ENCODE results near the gene MTURN. TPM values are rescaled to one million over a fixed set of nuclear protein-coding genes. Genes with fewer than 3 reads are reported as not detected.

MTURN gene
- total and polyA plus RNA-seq, 9 of the 15 experiments (the other 6 are each of a cell fraction or from before 2014, with no cell fraction given), result 0.94 to 14.8 (median 6.4) TPM

DNA sequence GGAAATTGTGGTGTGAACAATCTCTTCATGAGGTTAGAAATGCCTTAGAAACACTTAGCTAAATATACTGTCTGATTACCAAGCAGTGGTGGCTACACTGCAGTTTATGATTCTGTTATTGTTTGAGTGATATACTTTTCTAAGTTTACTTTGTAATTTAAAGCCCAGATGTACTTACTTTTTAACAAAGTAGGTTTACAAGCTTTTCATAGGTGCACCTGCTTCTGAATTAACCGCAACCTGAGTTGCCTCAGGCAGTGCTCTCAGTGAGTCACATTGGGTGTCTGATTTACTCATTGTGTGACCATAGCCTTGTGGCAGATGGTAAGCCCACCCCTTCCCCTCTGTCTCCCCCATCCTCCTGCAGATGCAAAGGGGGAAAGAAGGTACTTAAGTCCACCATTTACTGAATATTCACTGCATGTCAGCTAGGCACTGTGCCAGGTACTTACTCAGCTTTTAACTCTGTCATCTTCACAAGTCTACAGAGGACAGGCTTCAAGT, 9.0 kb downstream of the MTURN start:
- CTCF ChIA-PET (ENCODE audit: low intra/inter-chr PET ratio), result interaction anchor here (0.8 kb wide), 1 partner anchor 81 kb away, joined by 3 read pairs; no protein-coding TSS in a partner anchor
- Histone ChIP-seq H3K79me2 (ENCODE audit: control insufficient read depth, insufficient read depth, low read length) (no peaks in the 10 kb centered on the region; the same call in 2 of the 3 replicates), H2AFZ (ENCODE audit: low read depth, low read length) (no peak overlapping the region), H4K20me1 (replicated peaks; ENCODE audit: control insufficient read depth, insufficient read depth, low read length) (no peaks in the 10 kb centered on the region), H3K4me3 (no peak overlapping the region), H3K4me2 (ENCODE audit: insufficient read depth, low read length) (no peak overlapping the region), H3K9ac (ENCODE audit: insufficient read depth in 1 of 2, low read depth in 2 of 2, low read length in 2 of 2) (no peak overlapping the region), H3K36me3 (ENCODE audit: control insufficient read depth, insufficient read depth, low read length) (no peaks in the 10 kb centered on the region), H3K9me1 (ENCODE audit: control insufficient read depth, insufficient read depth, low read length) (no peaks in the 10 kb centered on the region), H3K27ac (ENCODE audit: extremely low read depth, low read depth, low read length) (no peak overlapping the region), H3K9me3 (replicated peaks; ENCODE audit: control insufficient read depth, insufficient read depth, low read depth, low read length) (no peaks in the 10 kb centered on the region), H3K4me1 (replicated peaks in 1 of 2; ENCODE audit: control insufficient read depth in 2 of 2, insufficient read depth in 2 of 2, low read length in 2 of 2) (peaks cover 7 to 54% of the 10 kb centered on the region in 2 experiments; a peak in 4 of 5 replicates), H3K27me3 (ENCODE audit: control insufficient read depth in 2 of 2, insufficient read depth in 2 of 2, low read length in 2 of 2) (no peaks in the 10 kb centered on the region)
- ATAC-seq, result no peak
- WGBS (ENCODE audit: insufficient coverage, low coverage, missing lambda C conversion rate), result 88% methylated on average over 1 of the region's 1 CpG
- in situ Hi-C loops (cut with MboI) (no loop called here), intact Hi-C loops (cut with micrococcal nuclease) (no loop called here)
- POLR2A ChIA-PET, result interaction anchor here (0.6 to 1.0 kb wide), 2 partner anchors 23 to 25 kb away, joined by 3 read pairs; no protein-coding TSS in a partner anchor
- DNase-seq (ENCODE audit: extremely low read depth in 1 of 4, low spot score in 3 of 4), result peak in 1 of 4 experiments; percentile 47
- TF ChIP-seq NFIC (IDR thresholded peaks at IDR 0.05), result peak; percentile 86
- no peak for TF ChIP-seq TRIM24 (IDR thresholded peaks at IDR 0.05)
- FAIRE-seq, result peak; percentile 29
- no TSS peak for BruUV-seq (replicated peaks)

DNA sequence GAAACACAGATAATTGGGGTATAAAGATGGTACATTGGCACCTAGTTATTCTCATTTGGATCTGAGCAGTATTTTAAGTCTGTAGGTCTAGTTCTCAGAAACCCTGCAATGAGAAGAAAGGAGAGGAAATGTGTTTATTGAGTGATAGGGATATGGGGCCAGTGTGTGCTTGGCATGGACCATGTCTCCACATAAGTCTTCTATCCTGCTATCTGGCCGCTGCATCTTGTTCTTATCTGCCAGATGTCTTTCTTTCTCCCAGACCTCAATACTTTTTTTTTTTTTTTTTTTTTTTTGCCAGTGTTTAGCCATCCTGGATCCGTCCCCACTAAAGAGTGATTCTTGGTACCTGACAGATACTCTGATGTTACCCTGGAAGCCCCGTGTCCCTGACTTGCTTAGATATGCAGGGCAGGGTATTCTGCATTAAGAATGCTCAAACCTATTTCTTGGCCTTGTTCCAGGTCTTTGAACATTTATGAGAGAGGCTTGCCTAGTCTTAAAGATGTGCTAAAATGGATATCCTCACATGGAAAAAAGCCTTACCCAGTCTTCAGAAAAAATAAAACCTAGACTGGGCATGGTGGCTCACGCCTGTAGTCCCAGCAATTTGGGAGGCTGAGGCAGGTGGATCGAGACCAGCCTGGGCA, 10.0 kb downstream of the MTURN start:
- H3K9ac ChIP-seq (ENCODE audit: insufficient read depth in 1 of 2, low read depth in 2 of 2, low read length in 2 of 2), result no peak overlapping the region
- peak overlapping the region; percentile 43; the same call in 1 of the 2 replicates for H3K4me2 ChIP-seq (ENCODE audit: insufficient read depth, low read length)
- DNase-seq (ENCODE audit: extremely low read depth in 1 of 4, low spot score in 3 of 4) (peak in 3 of 4 experiments; percentile 49 to 53 (median 49)), FAIRE-seq (no peak), ATAC-seq (no peak)
- no peaks in the 10 kb centered on the region; the same call in 2 of the 3 replicates for H3K36me3 ChIP-seq (ENCODE audit: control insufficient read depth, insufficient read depth, low read length)
- CTCF ChIA-PET (ENCODE audit: low intra/inter-chr PET ratio), result no interaction called here
- H3K27me3 ChIP-seq (ENCODE audit: control insufficient read depth in 2 of 2, insufficient read depth in 2 of 2, low read length in 2 of 2), result no peaks in the 10 kb centered on the region
- intact Hi-C loops (cut with micrococcal nuclease) (no loop called here), in situ Hi-C loops (cut with MboI) (no loop called here)
- H2AFZ ChIP-seq (ENCODE audit: low read depth, low read length), result no peak overlapping the region
- H3K9me1 ChIP-seq (ENCODE audit: control insufficient read depth, insufficient read depth, low read length), result no peaks in the 10 kb centered on the region
- no peak overlapping the region for H3K27ac ChIP-seq (ENCODE audit: extremely low read depth, low read depth, low read length)
- no peaks in the 10 kb centered on the region for H4K20me1 ChIP-seq (replicated peaks; ENCODE audit: control insufficient read depth, insufficient read depth, low read length)
- WGBS (ENCODE audit: insufficient coverage, low coverage, missing lambda C conversion rate), result 48% methylated on average over 5 of the region's 5 CpGs
- H3K4me1 ChIP-seq (replicated peaks in 1 of 2; ENCODE audit: control insufficient read depth in 2 of 2, insufficient read depth in 2 of 2, low read length in 2 of 2), result peaks cover 12 to 63% of the 10 kb centered on the region in 2 experiments; a peak in 4 of 5 replicates
- no peaks in the 10 kb centered on the region; the same call in 2 of the 3 replicates for H3K79me2 ChIP-seq (ENCODE audit: control insufficient read depth, insufficient read depth, low read length)
- POLR2A ChIA-PET, result interaction anchor here (0.6 to 1.3 kb wide), 3 partner anchors 8 to 116 kb away, joined by 3 to 6 read pairs (median 4); no protein-coding TSS in a partner anchor
- no peak overlapping the region for H3K4me3 ChIP-seq
- no peaks in the 10 kb centered on the region for H3K9me3 ChIP-seq (replicated peaks; ENCODE audit: control insufficient read depth, insufficient read depth, low read depth, low read length)
- no TSS peak for BruUV-seq (replicated peaks)
- TF ChIP-seq ARID1B (IDR thresholded peaks at IDR 0.05) (peak; percentile 55), TRIM28 (IDR thresholded peaks at IDR 0.05) (no peak), NFIC (IDR thresholded peaks at IDR 0.05) (peak; percentile 88), ZFPM2 (CRISPR knock-in tag; IDR thresholded peaks at IDR 0.05) (no peak), TAL1 (IDR thresholded peaks at IDR 0.05) (peak; percentile 40; the same call in 1 of the 2 replicates), HNRNPK (IDR thresholded peaks at IDR 0.05; ENCODE audit: low read depth, low read length, poor library complexity, severe bottlenecking) (no peak), MAFG (tag; conservative IDR thresholded peaks at IDR 0.05) (no peak), CBX2 (IDR thresholded peaks at IDR 0.05; ENCODE audit: insufficient read depth, low read length, poor library complexity, severe bottlenecking) (no peak), KAT2B (IDR thresholded peaks at IDR 0.05; ENCODE audit: low read depth, low read length) (no peak), POLR3A (IDR thresholded peaks at IDR 0.05; ENCODE audit: borderline replicate concordance, extremely low read depth, insufficient read depth, insufficient read length) (no peak), TCF3 (CRISPR knock-in tag; IDR thresholded peaks at IDR 0.05) (peak; percentile 34; the same call in 1 of the 2 replicates), TRIM24 (IDR thresholded peaks at IDR 0.05) (no peak), HEY1 (CRISPR knock-in tag; IDR thresholded peaks at IDR 0.05; ENCODE audit: borderline replicate concordance) (no peak)
- TF ChIP-seq, protein P1, sequence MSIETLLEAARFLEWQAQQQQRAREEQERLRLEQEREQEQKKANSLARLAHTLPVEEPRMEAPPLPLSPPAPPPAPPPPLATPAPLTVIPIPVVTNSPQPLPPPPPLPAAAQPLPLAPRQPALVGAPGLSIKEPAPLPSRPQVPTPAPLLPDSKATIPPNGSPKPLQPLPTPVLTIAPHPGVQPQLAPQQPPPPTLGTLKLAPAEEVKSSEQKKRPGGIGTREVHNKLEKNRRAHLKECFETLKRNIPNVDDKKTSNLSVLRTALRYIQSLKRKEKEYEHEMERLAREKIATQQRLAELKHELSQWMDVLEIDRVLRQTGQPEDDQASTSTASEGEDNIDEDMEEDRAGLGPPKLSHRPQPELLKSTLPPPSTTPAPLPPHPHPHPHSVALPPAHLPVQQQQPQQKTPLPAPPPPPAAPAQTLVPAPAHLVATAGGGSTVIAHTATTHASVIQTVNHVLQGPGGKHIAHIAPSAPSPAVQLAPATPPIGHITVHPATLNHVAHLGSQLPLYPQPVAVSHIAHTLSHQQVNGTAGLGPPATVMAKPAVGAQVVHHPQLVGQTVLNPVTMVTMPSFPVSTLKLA (conservative IDR thresholded peaks at IDR 0.05), result no peak
